ENCODE data around the gene COX8A. TPM values are rescaled to one million over a fixed set of nuclear protein-coding genes. Genes with fewer than 3 reads are reported as not detected.

COX8A gene, protein sequence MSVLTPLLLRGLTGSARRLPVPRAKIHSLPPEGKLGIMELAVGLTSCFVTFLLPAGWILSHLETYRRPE
- total RNA-seq (10 to 100 TPM; 94.9 to 95.2 TPM), polyA plus RNA-seq (100 to 1,000 TPM; 319 to 428 (median 392) TPM), total RNA-seq (12.3 to 34.5 (median 16.4) reads per million in 6 experiments)

DNA sequence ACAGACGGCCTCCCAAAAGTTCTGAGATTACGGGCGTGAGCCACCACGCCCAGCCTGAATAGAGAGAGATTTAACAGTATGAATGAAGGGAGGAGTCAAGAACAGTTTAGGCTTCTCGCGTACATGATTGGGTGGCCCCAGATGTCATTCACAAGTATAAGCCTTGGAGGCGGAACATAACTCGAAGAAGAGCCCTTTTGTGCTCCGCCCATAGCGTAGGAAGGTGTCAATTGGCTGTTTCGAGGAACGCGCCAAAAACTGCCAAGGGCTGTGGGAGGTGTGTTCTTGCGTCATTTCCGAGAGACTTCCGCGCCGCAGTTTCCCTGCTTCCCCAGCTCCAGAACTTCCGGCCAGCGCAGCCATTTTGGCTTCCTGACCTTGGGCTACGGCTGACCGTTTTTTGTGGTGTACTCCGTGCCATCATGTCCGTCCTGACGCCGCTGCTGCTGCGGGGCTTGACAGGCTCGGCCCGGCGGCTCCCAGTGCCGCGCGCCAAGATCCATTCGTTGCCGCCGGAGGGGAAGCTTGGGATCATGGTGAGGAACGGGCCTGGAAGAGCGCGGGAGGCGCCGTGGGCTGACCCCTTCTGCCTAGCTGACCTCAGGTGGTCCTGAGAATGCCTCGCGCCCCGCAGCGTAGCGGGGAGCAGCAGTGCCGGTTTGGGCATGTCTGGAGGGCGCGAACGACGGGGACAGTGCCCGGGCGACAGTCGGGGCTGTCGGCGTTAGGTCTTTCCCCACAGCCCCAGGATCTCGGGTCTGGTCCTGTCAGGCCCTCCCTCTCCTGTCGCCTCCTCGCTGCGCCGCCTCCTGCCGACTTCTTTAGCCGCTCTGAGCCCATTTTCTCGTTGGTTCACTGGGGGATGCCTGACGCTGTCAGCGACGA, at the start of gene COX8A:
COX8A (plus strand) TSS at position 362 of the 885 bp plus-strand sequence; CDS start at position 423, 61 bp downstream.
- Mint-ChIP-seq H3K36me3 (peaks cover 0 to 9% (median 3%) of the 10 kb centered on the region in 3 donors), H3K27ac (peak within 1 kb of the TSS; percentile 94 to 100 (median 99)), H3K9me3 (no peaks in the 10 kb centered on the region), H3K4me1 (peaks cover 17 to 37% (median 28%) of the 10 kb centered on the region in 4 donors), H3K27me3 (peaks cover 0 to 2% (median 0%) of the 10 kb centered on the region in 5 donors), H3K4me3 (peak within 1 kb of the TSS; percentile 98 to 100 (median 99))
- POLR2A ChIA-PET: interaction anchor here (0.6 to 1.7 kb wide), 7 partner anchors 11 to 1143 kb away, joined by 3 to 15 read pairs (median 4); partner anchors contain the start of genes NAA40, OTUB1, PPP1R14B and STX5
- peak; percentile 76 to 98 (median 96) for DNase-seq
- ATAC-seq: peak; percentile 98 to 99

DNA sequence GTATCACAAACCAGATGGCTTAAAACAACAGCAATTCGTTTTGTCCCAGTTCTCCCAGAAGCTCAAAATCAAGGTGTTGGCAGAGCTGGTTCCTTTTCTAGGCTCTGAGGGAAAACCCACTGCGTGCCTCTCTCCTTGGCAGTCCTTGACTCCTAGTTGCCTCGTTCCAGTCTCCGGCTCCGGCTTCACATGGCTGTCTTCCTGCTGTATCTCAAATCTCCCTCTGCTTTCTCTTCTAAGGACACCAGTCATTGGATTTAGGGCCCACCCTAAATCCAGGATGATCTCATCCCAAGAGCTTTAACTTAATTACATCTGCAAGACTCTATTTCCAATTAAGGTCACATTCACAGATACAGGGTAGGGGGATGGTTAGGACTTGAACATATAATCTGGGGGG, 44.8 kb upstream of the COX8A start:
- no peak for DNase-seq
- H3K9me3 Mint-ChIP-seq: no peaks in the 10 kb centered on the region
- H3K4me3 Mint-ChIP-seq: no peak overlapping the region
- POLR2A ChIA-PET: no interaction called here
- H3K27me3 Mint-ChIP-seq: no peaks in the 10 kb centered on the region
- no peak for ATAC-seq
- H3K4me1 Mint-ChIP-seq: no peaks in the 10 kb centered on the region
- H3K27ac Mint-ChIP-seq: no peak overlapping the region
- H3K36me3 Mint-ChIP-seq: no peaks in the 10 kb centered on the region

DNA sequence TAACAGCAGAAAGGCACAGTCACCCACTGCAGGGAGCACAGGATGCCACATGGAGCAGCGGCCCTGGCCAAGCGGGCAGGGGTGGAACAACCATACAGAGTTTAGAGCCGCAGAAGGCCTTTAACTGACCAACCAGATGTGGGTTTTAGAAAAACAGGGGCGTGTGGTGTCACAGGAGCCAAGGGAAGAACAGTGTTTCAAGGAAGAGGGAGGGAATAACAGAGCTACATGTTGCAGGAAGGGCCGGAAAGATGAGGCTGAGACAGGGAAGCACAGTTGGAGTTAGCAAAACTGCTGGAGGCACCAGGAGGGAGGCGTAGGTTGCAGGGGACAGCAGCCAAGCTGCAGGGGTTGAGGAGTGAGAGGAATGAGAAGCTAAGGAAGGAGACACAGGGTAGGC, 43.4 kb upstream of the COX8A start:
- Mint-ChIP-seq H3K4me1 (peaks cover 0 to 2% (median 0%) of the 10 kb centered on the region in 4 donors), H3K36me3 (no peaks in the 10 kb centered on the region), H3K27ac (no peak overlapping the region), H3K4me3 (no peak overlapping the region), H3K9me3 (no peaks in the 10 kb centered on the region), H3K27me3 (no peaks in the 10 kb centered on the region)
- POLR2A ChIA-PET: interaction anchor here (0.8 kb wide), 1 partner anchor 17 kb away, joined by 3 read pairs; no protein-coding TSS in a partner anchor
- DNase-seq: no peak
- ATAC-seq: no peak

DNA sequence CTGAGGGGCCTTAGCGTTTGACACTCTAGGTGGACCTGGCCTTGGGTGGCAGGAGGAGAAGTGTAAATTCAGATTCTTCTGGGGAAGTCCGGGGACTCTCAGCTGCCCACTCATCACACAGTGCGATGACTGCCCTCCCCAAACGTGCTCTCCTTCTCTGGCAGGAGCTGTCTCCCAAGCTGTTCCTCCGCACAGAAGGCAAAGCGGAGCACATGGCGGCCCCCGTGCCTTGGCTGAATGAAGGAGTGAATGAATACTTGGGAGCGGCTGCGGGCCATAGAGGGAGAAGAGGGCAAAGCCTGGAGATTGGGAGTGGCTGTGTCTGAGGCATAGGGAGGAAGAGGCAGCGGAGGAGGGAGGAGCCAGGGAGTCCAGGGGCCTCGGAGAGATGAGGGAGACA, 42.5 kb upstream of the COX8A start:
- no peaks in the 10 kb centered on the region for H3K27me3 Mint-ChIP-seq
- H3K9me3 Mint-ChIP-seq: no peaks in the 10 kb centered on the region
- H3K4me3 Mint-ChIP-seq: no peak overlapping the region
- DNase-seq: no peak
- H3K4me1 Mint-ChIP-seq: peaks cover 0 to 2% (median 0%) of the 10 kb centered on the region in 4 donors
- H3K36me3 Mint-ChIP-seq: no peaks in the 10 kb centered on the region
- no peak for ATAC-seq
- POLR2A ChIA-PET: interaction anchor here (0.8 kb wide), 1 partner anchor 18 kb away, joined by 3 read pairs; no protein-coding TSS in a partner anchor
- no peak overlapping the region for H3K27ac Mint-ChIP-seq

DNA sequence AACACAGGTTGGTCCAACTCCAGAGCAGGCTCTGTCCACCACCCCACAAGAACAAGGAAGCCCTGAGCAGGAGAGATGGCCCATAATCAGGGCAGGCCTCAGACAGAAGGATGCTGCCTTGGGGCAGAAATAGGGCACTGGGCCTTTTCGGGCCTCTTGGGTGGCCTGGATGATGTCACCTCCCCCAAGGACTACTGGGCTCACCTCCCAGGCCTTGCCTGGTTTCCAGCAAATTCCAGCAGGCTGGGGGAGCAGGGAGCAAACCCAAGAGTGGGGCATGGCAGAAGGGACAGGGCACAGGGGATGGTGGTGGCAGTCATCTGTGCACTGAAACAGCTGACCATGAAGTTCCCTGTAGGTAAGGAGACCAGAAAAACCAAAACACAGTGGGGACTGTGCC, 41.0 kb upstream of the COX8A start:
- Mint-ChIP-seq H3K27me3 (no peaks in the 10 kb centered on the region), H3K27ac (peak overlapping the region in 1 of 10 donors; percentile 29), H3K4me1 (peaks cover 4 to 12% (median 9%) of the 10 kb centered on the region in 4 donors), H3K36me3 (no peaks in the 10 kb centered on the region), H3K4me3 (no peak overlapping the region), H3K9me3 (no peaks in the 10 kb centered on the region)
- POLR2A ChIA-PET: no interaction called here
- DNase-seq (no peak), ATAC-seq (no peak)

DNA sequence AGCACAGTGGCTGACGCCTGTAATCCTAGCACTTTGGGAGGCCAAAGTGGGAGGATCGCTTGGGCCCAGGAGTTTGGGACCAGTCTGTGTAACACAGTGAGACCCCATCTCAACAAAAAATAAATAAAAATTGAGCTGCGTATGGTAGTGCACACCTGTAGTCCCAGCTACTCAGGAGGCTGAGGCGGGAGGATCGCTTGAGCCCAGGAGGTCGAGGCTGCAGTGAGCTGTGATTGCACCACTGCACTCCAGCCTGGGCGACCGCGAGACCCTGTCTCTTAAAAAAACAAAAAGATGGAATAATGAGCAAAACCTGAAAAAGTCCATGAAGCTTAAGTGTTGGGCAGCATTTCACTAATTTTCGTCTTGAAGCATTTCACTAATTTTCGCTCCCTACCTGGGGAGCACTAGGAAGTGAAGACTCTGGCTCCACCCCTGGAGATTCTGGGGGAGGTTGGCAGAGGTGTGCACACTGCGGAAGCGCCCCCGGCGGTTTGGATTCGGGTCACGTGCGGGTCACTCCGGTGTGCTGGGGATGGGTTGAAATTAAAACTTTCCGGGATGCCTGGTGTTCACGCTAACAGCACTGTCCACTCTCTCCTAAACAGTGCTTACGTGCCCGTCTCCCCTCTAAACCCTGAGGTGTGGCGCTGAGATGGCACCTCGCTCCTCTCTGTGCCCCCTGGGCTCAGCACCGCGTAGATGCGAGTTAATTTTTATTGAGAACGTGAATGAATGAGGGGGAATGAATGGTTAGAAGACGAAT, 36.5 kb upstream of the COX8A start:
- DNase-seq: peak in 1 of 10 donors; percentile 31
- POLR2A ChIA-PET: interaction anchor here (0.6 to 0.7 kb wide), 3 partner anchors 116 to 553 kb away, joined by 3 to 7 read pairs (median 3); no protein-coding TSS in a partner anchor

DNA sequence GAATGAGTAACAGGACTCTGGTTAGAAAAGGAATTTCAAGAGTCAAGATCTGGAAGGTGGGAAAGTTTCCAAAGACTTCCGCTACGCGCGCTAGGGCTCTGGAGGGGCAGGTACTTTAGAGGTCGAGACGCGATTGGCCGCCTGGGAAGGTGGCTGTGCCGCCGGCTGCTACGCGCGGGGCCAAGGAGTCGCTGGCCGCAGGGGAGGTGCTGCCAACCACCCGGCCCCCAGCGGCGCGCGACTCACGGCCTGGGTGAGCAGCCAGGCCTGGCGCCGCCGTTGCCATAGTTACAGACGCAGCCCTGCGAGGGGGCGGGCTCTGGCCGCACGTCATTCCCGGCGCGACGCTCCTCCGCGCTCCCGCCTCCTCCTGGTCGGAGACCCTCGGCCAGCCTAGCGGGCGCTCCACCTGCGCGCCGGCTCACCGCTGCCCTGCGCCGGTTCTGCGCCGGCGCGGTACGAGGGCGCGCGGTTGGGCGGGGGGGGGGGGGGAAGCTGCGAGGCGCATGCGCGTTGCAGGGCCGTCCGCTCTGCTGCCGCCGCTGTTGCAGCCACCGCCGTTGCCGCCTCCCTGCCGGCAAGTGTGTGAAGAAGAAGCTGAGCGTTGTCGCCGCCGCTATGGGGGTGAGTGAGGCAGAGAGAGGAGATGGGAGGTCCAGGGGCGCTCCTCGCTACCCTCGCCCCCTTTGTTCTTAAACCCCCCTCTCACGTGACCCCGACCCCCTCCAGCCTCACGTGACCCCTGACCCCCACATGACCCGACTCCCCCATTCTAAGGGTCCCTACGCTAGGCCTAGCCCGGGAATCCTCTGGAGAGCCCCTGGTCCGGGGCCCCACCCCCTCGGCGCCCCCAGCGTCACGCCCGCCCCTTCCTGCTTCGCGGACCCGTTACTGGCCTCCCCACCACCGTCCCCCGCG, 35.7 kb upstream of the COX8A start, which contains the start of gene NAA40:
NAA40 (plus strand) TSS at position 524 of the 918 bp plus-strand sequence; CDS start at position 619, 95 bp downstream.
- peak; percentile 86 to 91 for ATAC-seq
- Mint-ChIP-seq H3K9me3 (no peaks in the 10 kb centered on the region), H3K4me1 (peaks cover 9 to 41% (median 29%) of the 10 kb centered on the region in 4 donors), H3K27me3 (no peaks in the 10 kb centered on the region), H3K4me3 (peak within 1 kb of the TSS; percentile 85 to 97 (median 96)), H3K27ac (peak within 1 kb of the TSS; percentile 79 to 95 (median 93)), H3K36me3 (peaks cover 0 to 6% (median 0%) of the 10 kb centered on the region in 3 donors)
- peak; percentile 84 to 95 (median 89) for DNase-seq
- POLR2A ChIA-PET: interaction anchor here (0.6 to 1.2 kb wide), 5 partner anchors 18 to 346 kb away, joined by 3 to 4 read pairs (median 3); partner anchors contain the start of gene COX8A

More for the DNA sequence above, 36.5 kb upstream of the COX8A start:
- Mint-ChIP-seq H3K4me3 (peak overlapping the region; percentile 85 to 97 (median 96)), H3K9me3 (no peaks in the 10 kb centered on the region), H3K27me3 (no peaks in the 10 kb centered on the region), H3K27ac (peak overlapping the region; percentile 63 to 95 (median 93)), H3K4me1 (peaks cover 9 to 37% (median 29%) of the 10 kb centered on the region in 4 donors), H3K36me3 (peaks cover 0 to 6% (median 0%) of the 10 kb centered on the region in 3 donors)
- peak; percentile 29 to 34 for ATAC-seq

DNA sequence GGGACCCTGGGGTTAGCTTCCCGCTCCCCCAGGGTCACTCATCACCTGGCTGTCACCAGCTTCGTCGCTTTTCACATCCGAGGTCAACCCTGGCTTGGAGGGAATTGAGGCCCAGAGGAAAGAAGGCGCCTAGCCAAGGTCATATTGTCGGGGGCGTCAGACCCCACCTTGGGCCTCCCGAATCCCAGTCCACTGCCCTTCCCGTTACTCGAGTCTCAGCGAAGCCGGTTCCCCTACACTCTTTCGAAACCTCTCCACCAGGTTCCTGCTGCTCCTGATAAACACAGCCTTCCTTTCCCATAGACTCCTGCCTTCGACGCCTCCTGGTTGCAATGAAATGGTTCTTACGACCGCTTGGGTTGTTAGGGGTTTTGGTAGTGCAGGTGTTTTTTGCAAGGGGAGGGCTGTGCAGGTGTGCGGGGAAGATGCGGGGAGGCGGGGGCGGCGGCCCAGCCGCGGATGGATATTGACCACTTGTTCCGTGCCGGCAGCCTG, 35.0 kb upstream of the COX8A start:
- H3K27me3 Mint-ChIP-seq: no peaks in the 10 kb centered on the region
- POLR2A ChIA-PET: interaction anchor here (0.6 to 1.2 kb wide), 3 partner anchors 19 to 346 kb away, joined by 3 to 4 read pairs (median 3); no protein-coding TSS in a partner anchor
- H3K9me3 Mint-ChIP-seq: no peaks in the 10 kb centered on the region
- DNase-seq (no peak), ATAC-seq (no peak)
- H3K36me3 Mint-ChIP-seq: peaks cover 0 to 6% (median 0%) of the 10 kb centered on the region in 3 donors
- peaks cover 12 to 44% (median 33%) of the 10 kb centered on the region in 4 donors for H3K4me1 Mint-ChIP-seq
- H3K4me3 Mint-ChIP-seq: peak overlapping the region; percentile 85 to 97 (median 94)
- H3K27ac Mint-ChIP-seq: peak overlapping the region; percentile 72 to 94 (median 86)

DNA sequence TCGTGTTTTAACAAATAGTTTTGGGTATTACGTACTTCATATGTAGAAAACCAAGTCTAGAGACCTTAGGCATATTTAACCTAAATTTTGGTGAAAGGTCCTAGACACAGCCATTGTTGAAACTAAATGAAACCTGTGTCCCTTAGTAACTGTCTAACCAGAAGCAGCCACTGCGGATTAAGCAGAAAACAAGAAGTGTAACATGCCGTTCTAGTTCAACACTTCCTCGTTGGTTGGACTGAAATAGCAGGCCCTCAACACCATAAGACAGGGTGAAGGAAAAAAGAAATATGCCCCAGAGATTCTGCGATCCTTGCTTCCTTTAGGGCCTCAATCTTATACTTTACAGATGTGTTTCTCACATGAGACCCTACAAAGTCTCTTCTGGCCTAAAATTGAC, 33.6 kb upstream of the COX8A start:
- peak overlapping the region; percentile 5 to 96 (median 69) for H3K4me3 Mint-ChIP-seq
- H3K27me3 Mint-ChIP-seq: no peaks in the 10 kb centered on the region
- DNase-seq (no peak), ATAC-seq (no peak)
- H3K36me3 Mint-ChIP-seq: peaks cover 0 to 6% (median 0%) of the 10 kb centered on the region in 3 donors
- peaks cover 12 to 45% (median 33%) of the 10 kb centered on the region in 4 donors for H3K4me1 Mint-ChIP-seq
- no peaks in the 10 kb centered on the region for H3K9me3 Mint-ChIP-seq
- POLR2A ChIA-PET: no interaction called here
- H3K27ac Mint-ChIP-seq: peak overlapping the region in 8 of 10 donors; percentile 5 to 78 (median 39)

DNA sequence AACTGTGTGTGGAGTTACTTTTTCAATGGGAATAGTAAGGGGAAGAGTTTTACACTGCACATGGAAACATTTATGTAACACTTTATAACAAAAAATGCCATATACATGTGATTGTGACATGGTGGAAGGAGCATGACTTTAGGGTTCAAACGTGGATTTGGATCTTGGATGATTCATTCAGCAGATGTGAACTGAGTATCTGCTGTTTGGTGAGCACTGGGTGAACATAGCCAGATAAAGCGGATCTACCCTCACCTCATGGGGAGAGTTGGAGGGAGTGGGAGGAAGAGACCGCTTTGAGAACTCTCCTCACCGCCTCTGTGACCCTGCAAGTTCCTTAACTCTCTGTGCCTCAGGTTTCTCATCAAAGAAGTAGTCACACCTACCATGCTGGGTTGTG, 32.5 kb upstream of the COX8A start:
- no peak overlapping the region for H3K4me3 Mint-ChIP-seq
- no peak for ATAC-seq
- POLR2A ChIA-PET: no interaction called here
- H3K4me1 Mint-ChIP-seq: peaks cover 12 to 45% (median 33%) of the 10 kb centered on the region in 4 donors
- H3K27ac Mint-ChIP-seq: peak overlapping the region in 4 of 10 donors; percentile 34 to 78 (median 53)
- DNase-seq: no peak
- H3K36me3 Mint-ChIP-seq: peaks cover 0 to 11% (median 0%) of the 10 kb centered on the region in 3 donors
- H3K27me3 Mint-ChIP-seq: no peaks in the 10 kb centered on the region
- no peaks in the 10 kb centered on the region for H3K9me3 Mint-ChIP-seq

DNA sequence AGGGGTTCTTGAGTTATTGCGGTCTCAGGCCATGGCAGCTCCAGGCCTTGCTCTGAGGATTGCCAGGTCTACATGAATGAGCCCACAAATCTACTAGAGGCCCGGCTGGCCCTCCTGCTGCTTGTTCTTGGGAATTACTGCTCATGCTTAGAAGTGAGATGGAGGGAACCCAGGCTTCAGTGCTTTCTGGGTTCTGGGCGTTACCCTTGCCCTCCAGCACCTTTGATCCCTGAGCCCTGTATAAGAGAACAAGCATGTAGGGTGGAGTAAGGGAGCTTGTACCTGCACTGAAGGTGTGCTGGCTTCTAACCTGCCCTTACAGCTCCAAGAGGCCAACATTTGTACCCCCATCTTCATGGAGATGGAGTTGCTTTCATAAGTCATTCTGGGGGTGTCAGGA, 31.6 kb upstream of the COX8A start:
- H3K4me1 Mint-ChIP-seq: peaks cover 12 to 41% (median 30%) of the 10 kb centered on the region in 4 donors
- DNase-seq: no peak
- H3K4me3 Mint-ChIP-seq: no peak overlapping the region
- H3K36me3 Mint-ChIP-seq: peaks cover 0 to 18% (median 0%) of the 10 kb centered on the region in 3 donors
- no peaks in the 10 kb centered on the region for H3K27me3 Mint-ChIP-seq
- ATAC-seq: no peak
- no peaks in the 10 kb centered on the region for H3K9me3 Mint-ChIP-seq
- H3K27ac Mint-ChIP-seq: peak overlapping the region in 1 of 10 donors; percentile 30
- POLR2A ChIA-PET: interaction anchor here (1.5 kb wide), 1 partner anchor 9 kb away, joined by 4 read pairs; no protein-coding TSS in a partner anchor
